Heart left ventricle (tissue), 16 donors: Measurements from ENCODE around the gene TACC2. TPM values are rescaled to one million over a fixed set of nuclear protein-coding genes. Genes with fewer than 3 reads are reported as not detected.
A peak's percentile ranks its signal among the peaks of the same experiment; 100 is the strongest.

Experiments used
- ATAC-seq, 4 donors: fragments of 200-7000 bp; cut with Tn5 transposase; one replicate each; pipeline ENCODE4 v1.9.1; 2020 to 2022; ENCODE audit warnings: moderate library complexity in 4 of 4, mild to moderate bottlenecking in 3 of 4, moderate number of reproducible peaks in 1 of 4
- DNase-seq, 5 donors: peaks; one replicate each; pipeline ENCODE4 v3.0.0-alpha.2; 2020
- H3K27ac ChIP-seq, 12 donors: fragments of 200-600 bp; sonication (generic) in 4 of 12; one replicate each; pipeline versions ENCODE4 v1.5.0 to v1.8.0; 2016 to 2022; ENCODE audit warnings: mild to moderate bottlenecking in 2 of 12
- H3K27me3 ChIP-seq, 9 donors: fragments of 200-600 bp; sonication (generic) in 2 of 9; one replicate each; pipeline versions ENCODE4 v1.5.1 to v1.8.0; 2016 to 2022; ENCODE audit warnings: mild to moderate bottlenecking in 3 of 9
- H3K36me3 ChIP-seq, 9 donors: fragments of 200-600 bp; sonication (generic) in 2 of 9; one replicate each; pipeline versions ENCODE4 v1.5.0 to v1.8.0; 2018 to 2022; ENCODE audit warnings: mild to moderate bottlenecking in 2 of 9
- H3K4me1 ChIP-seq, 12 donors: fragments of 200-600 bp; sonication (generic) in 4 of 12; one replicate each; pipeline versions ENCODE4 v1.5.0 to v1.8.0; 2016 to 2022; ENCODE audit warnings: mild to moderate bottlenecking in 3 of 12
- H3K4me3 ChIP-seq, 12 donors: fragments of 200-600 bp; sonication (generic) in 4 of 12; one replicate each; pipeline versions ENCODE4 v1.5.0 to v1.8.0; 2017 to 2022; ENCODE audit warnings: mild to moderate bottlenecking in 9 of 12, moderate library complexity in 4 of 12
- H3K9me3 ChIP-seq, 12 donors: fragments of 200-600 bp; sonication (generic) in 4 of 12; one replicate each; pipeline versions ENCODE4 v1.5.0 to v1.8.0; 2016 to 2022; ENCODE audit warnings: mild to moderate bottlenecking in 1 of 12
- CTCF ChIP-seq, 12 donors: fragments of 200-600 bp; sonication (generic) in 4 of 12; IDR thresholded peaks; one replicate each; pipeline versions ENCODE4 v1.5.0 to v1.8.0; 2018 to 2022; ENCODE audit warnings: antibody characterized with exemption in 12 of 12, mild to moderate bottlenecking in 5 of 12
- POLR2A ChIP-seq, 2 donors: fragments of 450-650 bp; IDR thresholded peaks; one replicate each; pipeline ENCODE4 v1.6.1; 2017; ENCODE audit warnings: antibody characterized with exemption in 2 of 2, mild to moderate bottlenecking in 2 of 2, moderate library complexity in 2 of 2
- WGBS, 4 donors: extraction: QIAGEN DNeasy Blood & Tissue Kit in 2 of 4; methylation state at CpG; one replicate each; pipeline versions ENCODE4 v1.1.5 to v1.1.7; 2013 to 2018; 5-methylcytosine and 5-hydroxymethylcytosine counted together
- intact Hi-C, 10 donors: fragments of 100-400 bp; cut with DNase I; formaldehyde crosslinking; loops; one replicate each; pipeline versions ENCODE4 v1.11.1 to v1.14.2; 2022
- polyA plus RNA-seq, 2 donors: library from polyadenylated mRNA; stranded (reverse); fragments of 200-250 nt; gene quantifications; one replicate each; pipeline ENCODE4 v1.2.3, GENCODE V29; 2013
- total RNA-seq, 9 donors: library from RNA; depleted of rRNA in 2 of 9; stranded (reverse); fragments of >200 nt in 2 of 9; fragmentation: NEBNext Ultra II Directional in 3 of 9; extraction: Animal tissue kit (Norgen Biotek cat#: 25700) in 3 of 9; gene quantifications; one replicate each; pipeline versions ENCODE4 v1.1.0 to v1.2.4, GENCODE V29; 2016 to 2023
- donor health status: ischemic (EF 13 %, LVEDD 7.1; RV severe dilation, severe dysfunction).
- donor health status: healthy with polysubstance abuse.
- donor health status: DM: no; HTN: yes; CAD: no.
- donor health status: DM: no; HTN: no; CAD: no.
- donor health status: ischemic (EF 25% LVEDD 6.9; RV normal size, moderate dysfunction).
- donor health status: ischemic (EF 25% LVEDD 5.7; RV mildly dilated, moderate dysfunction).
- donor health status: healthy.
- donor health status: DM: yes; HTN: yes; CAD: no.
- donor health status: ischemic (EF 35%, LVEDD 5.7; RV mildly dilated, moderate dysfunction).
- donor health status: nonischemic (EF 11% LVEDD 7.7; RV severe dilation, severe dysfunction).
- donor health status: DM: yes; HTN: yes; CAD: no.
- donor health status: PGD.
- donor health status: ischemic (EF 29% LVEDD 5.4; RV normal size, mild dysfunction).
- donor health status: nonischemic (EF 23%, LVEDD 6.1; RV moderate dilation, normal function).

TACC2 gene
- total and polyA plus RNA-seq, 11 donors = 96.7 to 456 (median 294) TPM

GRCh38 chr10:122251459-122252255 is 262.7 kb downstream of the TACC2 start:
- no peak for DNase-seq
- TF ChIP-seq CTCF (IDR thresholded peaks at IDR 0.05) (no peak), POLR2A (IDR thresholded peaks at IDR 0.05) (no peak)
- Histone ChIP-seq H3K4me3 (no peak overlapping the region), H3K9me3 (no peaks in the 10 kb centered on the region), H3K4me1 (peaks cover 0 to 37% (median 2%) of the 10 kb centered on the region in 12 donors), H3K27ac (no peak overlapping the region), H3K27me3 (no peaks in the 10 kb centered on the region), H3K36me3 (peaks cover 0 to 88% (median 47%) of the 10 kb centered on the region in 9 donors)
- 90 to 92% (median 91%) methylated on average over 11 of the region's 11 CpGs for WGBS, 4 donors
- no peak for ATAC-seq
- intact Hi-C loops = loop anchor here in 1 of 10 donors (10.0 kb wide), 1 partner anchor 197 kb away; no protein-coding TSS in a partner anchor

GRCh38 chr10:122252805-122253204 is 263.8 kb downstream of the TACC2 start:
- ATAC-seq (peak in 3 of 4 donors; percentile 16 to 49 (median 45)), DNase-seq (no peak)
- Histone ChIP-seq H3K4me1 (peaks cover 0 to 26% (median under 1%) of the 10 kb centered on the region in 12 donors), H3K27me3 (no peaks in the 10 kb centered on the region), H3K9me3 (no peaks in the 10 kb centered on the region), H3K4me3 (no peak overlapping the region), H3K27ac (peak overlapping the region in 2 of 12 donors; percentile 13), H3K36me3 (peaks cover 0 to 87% (median 49%) of the 10 kb centered on the region in 9 donors)
- intact Hi-C loops = loop anchor here in 1 of 10 donors (10.0 kb wide), 1 partner anchor 198 kb away; no protein-coding TSS in a partner anchor
- WGBS, 4 donors = 31 to 48% (median 41%) methylated on average over 3 of the region's 3 CpGs
- TF ChIP-seq POLR2A (IDR thresholded peaks at IDR 0.05) (no peak), CTCF (IDR thresholded peaks at IDR 0.05) (no peak)

DNA sequence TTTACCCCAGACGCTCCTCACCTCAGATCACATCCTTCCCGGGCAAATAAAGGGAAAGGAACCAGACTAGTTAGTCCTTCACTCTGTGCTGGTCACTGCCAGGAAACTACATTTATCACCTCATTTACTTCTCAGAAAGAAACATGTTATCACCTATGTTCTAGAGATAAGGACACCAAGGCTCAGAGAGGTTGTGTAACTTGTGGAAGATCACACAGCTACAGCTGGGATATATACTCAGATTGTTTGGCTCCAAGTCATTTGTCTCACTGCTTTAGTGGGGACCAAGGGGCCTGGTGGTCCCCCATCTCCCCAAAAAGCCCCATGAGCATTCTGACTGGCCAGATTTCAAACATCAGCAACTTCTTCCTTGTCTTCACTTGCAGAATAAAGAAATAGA is 264.6 kb downstream of the TACC2 start:
- DNase-seq (no peak), ATAC-seq (no peak)
- peaks cover 0 to 21% (median 0%) of the 10 kb centered on the region in 12 donors for H3K4me1 ChIP-seq
- 87 to 100% (median 92%) methylated on average over 2 of the region's 2 CpGs for WGBS, 4 donors
- no peaks in the 10 kb centered on the region for H3K27me3 ChIP-seq
- TF ChIP-seq CTCF (IDR thresholded peaks at IDR 0.05) (no peak), POLR2A (IDR thresholded peaks at IDR 0.05) (no peak)
- H3K9me3 ChIP-seq = no peaks in the 10 kb centered on the region
- intact Hi-C loops = loop anchor here in 1 of 10 donors (10.0 kb wide), 1 partner anchor 199 kb away; no protein-coding TSS in a partner anchor
- peak overlapping the region in 1 of 12 donors; percentile 1 for H3K27ac ChIP-seq
- H3K36me3 ChIP-seq = peaks cover 0 to 84% (median 50%) of the 10 kb centered on the region in 9 donors
- H3K4me3 ChIP-seq = no peak overlapping the region

- intact Hi-C loops = loop anchor here in 1 of 10 donors (10.0 kb wide), 1 partner anchor 200 kb away; no protein-coding TSS in a partner anchor
- ATAC-seq = no peak
- peaks cover 0 to 9% (median 0%) of the 10 kb centered on the region in 12 donors for H3K4me1 ChIP-seq
- no peak overlapping the region for H3K4me3 ChIP-seq
- no peaks in the 10 kb centered on the region for H3K9me3 ChIP-seq
- H3K36me3 ChIP-seq = peaks cover 0 to 77% (median 37%) of the 10 kb centered on the region in 9 donors
- no peak overlapping the region for H3K27ac ChIP-seq
- H3K27me3 ChIP-seq = no peaks in the 10 kb centered on the region
- 79 to 90% (median 84%) methylated on average over 5 of the region's 5 CpGs for WGBS, 4 donors
- no peak for DNase-seq
- TF ChIP-seq CTCF (IDR thresholded peaks at IDR 0.05) (no peak), POLR2A (IDR thresholded peaks at IDR 0.05) (no peak)
These were observed 265.9 kb downstream of the TACC2 start for GRCh38 chr10:122254831-122255230.
